T47D (cell line): Measurements from ENCODE around the gene PHACTR3.

Source experiments
- DNase-seq, 2 experiments: peaks; one replicate each; pipeline versions ENCODE4 v3.0.0 to v3.0.0-alpha.2; 2011 to 2012; ENCODE audit warnings: low read depth in 1 of 2, low spot score in 1 of 2
- JUND ChIP-seq: IDR thresholded peaks from 2 replicates; pipeline ENCODE4 v1.6.1; 2012; ENCODE audit warnings: low read depth
- in situ Hi-C: cut with HindIII; loops from 2 replicates; pipeline ENCODE4 v1.10.0; 2016; ENCODE audit warnings: low sequenced_read_pairs, low pct_unique_long_range_greater_than_20kb

The PHACTR3 gene

GRCh38 chr20:59623133-59623532 is 18.8 kb downstream of the PHACTR3 start:
- in situ Hi-C loops: no loop called here
- TF ChIP-seq JUND: no peak
- DNase-seq: no peak

DNA sequence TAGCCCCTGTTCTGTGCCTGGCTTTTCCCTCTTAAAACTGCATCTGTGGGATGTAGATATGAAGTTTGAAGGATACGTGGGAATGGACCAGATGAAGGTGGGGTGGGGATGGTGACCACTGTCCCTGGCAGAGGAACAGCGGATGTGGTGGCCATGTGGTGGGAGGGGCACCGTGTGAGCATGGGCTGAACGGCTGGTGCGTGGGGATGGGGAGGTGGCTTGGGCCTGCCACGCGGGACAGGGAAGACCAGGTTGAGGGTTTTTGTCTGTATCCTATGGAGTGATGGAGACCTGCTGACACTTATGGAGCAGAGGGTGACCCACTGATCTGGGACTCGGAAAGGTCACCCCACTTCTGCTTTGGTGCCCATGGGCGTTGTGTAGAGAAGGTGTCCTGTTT is 19.2 kb downstream of the PHACTR3 start:
- in situ Hi-C loops: no loop called here
- DNase-seq: no peak
- TF ChIP-seq JUND: no peak

DNA sequence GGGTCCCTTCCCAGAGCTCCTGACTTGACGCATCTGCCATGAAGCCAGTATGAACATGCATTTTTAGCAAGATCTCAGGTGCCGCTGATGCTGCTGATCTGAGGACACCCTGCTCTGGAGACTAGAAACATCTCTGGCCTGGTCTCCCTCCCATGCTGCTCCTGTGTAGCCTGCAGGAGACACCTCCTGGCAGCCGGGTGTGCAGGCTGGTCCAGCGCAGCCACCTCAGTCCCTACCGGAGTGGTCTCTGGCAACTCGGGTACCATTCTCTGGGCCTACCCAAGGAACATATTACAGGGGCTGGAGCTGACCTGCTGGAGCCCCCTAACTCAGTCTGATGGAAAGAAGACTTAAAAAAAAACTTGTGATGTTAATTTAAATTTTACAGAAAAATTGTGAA is 20.1 kb downstream of the PHACTR3 start:
- no peak for DNase-seq
- in situ Hi-C loops: no loop called here
- no peak for TF ChIP-seq JUND

DNA sequence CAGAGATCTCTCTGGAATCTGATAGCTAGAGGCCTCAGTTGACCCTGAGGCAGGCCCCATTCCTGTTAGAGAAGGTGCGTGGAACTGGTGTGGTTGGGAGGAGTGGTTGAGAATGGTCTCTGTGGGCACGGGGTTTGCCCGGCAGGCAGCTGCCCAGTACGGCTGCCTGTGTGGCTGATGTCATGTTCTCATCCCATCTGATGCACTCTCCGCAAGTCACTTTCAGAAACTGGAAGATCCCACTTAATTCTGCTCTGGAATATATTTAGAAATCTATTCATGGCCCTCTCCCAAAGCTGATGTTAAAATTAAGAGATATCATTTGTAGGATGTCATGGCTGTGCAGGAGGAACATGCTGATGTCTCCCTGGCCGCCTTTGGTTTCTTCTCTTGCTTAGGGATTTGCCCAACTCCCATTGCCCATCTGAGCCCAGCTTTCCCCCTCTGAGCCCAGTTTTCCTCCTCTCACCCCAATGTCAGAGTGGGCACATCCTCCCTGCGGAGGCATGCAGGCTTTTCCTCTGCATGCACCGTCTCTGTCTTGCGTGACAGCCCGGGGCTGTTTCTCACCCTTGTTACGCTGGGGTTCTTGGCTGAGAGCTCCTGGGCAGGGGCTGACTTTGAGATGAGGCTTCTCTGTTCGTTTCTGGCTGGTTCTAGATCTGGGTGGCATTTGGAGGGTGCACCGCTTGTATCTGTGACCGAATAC is 21.0 kb downstream of the PHACTR3 start:
- DNase-seq: no peak
- TF ChIP-seq JUND: no peak
- in situ Hi-C loops: no loop called here

DNA sequence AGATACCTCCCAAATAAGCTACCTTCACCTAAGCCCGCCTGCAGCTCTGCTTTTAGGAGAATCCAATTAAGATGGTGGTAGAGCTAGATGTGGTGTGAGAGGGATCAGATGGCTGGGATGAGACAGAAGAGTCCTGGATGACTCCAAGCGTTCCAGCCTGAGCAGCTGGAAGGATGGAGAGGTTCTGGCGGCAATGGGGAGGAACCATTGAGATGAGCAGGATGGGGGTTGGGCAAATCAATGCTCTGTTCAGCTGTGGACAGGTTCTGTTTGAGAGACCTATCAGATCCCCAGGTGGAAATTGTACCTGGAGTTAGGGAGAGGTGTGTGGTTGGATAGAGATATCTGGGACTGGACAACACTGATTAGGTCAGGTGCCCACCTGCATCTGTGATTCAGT is 23.0 kb downstream of the PHACTR3 start:
- in situ Hi-C loops: no loop called here
- no peak for TF ChIP-seq JUND
- no peak for DNase-seq

DNA sequence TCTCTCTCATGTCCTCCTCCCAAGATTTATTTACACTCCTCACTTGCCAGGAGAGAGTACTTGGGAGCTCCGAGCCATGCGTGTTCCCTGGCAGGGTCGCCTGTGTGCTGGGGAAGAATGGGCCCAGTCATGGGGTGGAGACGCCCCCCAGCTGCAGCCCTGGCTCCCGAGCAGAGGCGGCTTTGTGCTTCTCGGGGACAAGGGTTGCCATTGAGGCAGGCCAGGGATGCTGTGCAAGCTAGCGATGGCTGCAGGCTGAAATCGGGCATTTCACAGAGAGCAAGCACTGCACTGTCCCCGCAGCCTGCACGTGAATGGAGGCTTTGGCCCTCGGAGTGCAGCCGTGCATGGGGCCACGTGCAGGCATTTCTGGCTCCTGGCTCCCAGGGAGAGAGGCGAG is 23.8 kb downstream of the PHACTR3 start:
- TF ChIP-seq JUND: no peak
- no peak for DNase-seq
- in situ Hi-C loops: no loop called here

- no peak for DNase-seq
- no peak for TF ChIP-seq JUND
- in situ Hi-C loops: no loop called here
Measured at GRCh38 chr20:59629141-59630045, 25.1 kb downstream of the PHACTR3 start.

DNA sequence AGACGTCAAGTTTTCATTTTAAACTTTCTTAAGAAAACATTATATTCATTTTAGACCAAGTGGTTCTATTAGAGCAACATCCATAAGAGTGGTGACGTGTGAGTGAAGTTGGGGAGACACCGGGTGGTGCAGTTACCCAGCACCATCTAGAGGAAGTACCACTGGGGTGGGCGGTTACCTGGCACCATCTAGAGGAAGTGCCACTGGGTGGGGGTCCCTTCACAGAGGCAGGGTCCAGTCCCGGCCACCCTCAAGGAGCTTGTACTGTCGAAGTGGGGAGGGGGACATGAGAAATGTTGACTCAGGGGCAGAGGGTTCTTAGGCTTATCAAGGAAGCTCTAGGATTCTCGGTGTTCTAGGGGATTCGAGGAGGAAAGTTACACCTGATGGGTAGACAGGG is 26.2 kb downstream of the PHACTR3 start:
- TF ChIP-seq JUND: no peak
- DNase-seq: no peak
- in situ Hi-C loops: no loop called here

GRCh38 chr20:59631751-59632540 is 27.6 kb downstream of the PHACTR3 start:
- TF ChIP-seq JUND: no peak
- in situ Hi-C loops: no loop called here
- no peak for DNase-seq

GRCh38 chr20:59632541-59633113 is 28.3 kb downstream of the PHACTR3 start:
- no peak for TF ChIP-seq JUND
- no peak for DNase-seq
- in situ Hi-C loops: no loop called here

- in situ Hi-C loops: no loop called here
- DNase-seq: no peak
- no peak for TF ChIP-seq JUND
Measured at GRCh38 chr20:59633656-59634251, 29.4 kb downstream of the PHACTR3 start.

GRCh38 chr20:59634435-59635005 is 30.2 kb downstream of the PHACTR3 start:
- in situ Hi-C loops: no loop called here
- DNase-seq: no peak
- no peak for TF ChIP-seq JUND
